Gastrocnemius medialis (tissue), 4 donors: ENCODE data around the gene TAF1C. TPM values are rescaled to one million over a fixed set of nuclear protein-coding genes. Genes with fewer than 3 reads are reported as not detected.

Source experiments
- ATAC-seq, 2 donors: fragments of 150-250 bp; one replicate each; pipeline ENCODE4 v1.9.1; 2016
- DNase-seq, 2 donors: peaks; one replicate each; pipeline ENCODE4 v3.0.0-alpha.2; 2019
- H3K27ac ChIP-seq, 4 donors: fragments of 200-600 bp; sonication (generic); 1 replicate in 1 of 4; 2 replicates in 3 of 4; pipeline ENCODE4 v1.5.1; 2016 to 2018; ENCODE audit warnings: mild to moderate bottlenecking in 2 of 4, moderate library complexity in 1 of 4
- H3K27me3 ChIP-seq, 3 donors: fragments of 200-600 bp; sonication (generic) in 2 of 3; 1 replicate in 1 of 3; 2 replicates in 2 of 3; pipeline versions ENCODE4 v1.5.1 to v1.6.0; 2016 to 2019; ENCODE audit warnings: mild to moderate bottlenecking in 1 of 3, moderate library complexity in 1 of 3
- H3K36me3 ChIP-seq, 2 donors: fragments of 200-600 bp; sonication (generic) in 1 of 2; one replicate each; pipeline ENCODE4 v1.5.1; 2017 to 2018
- H3K4me1 ChIP-seq, 2 donors: fragments of 200-600 bp; sonication (generic) in 1 of 2; one replicate each; pipeline ENCODE4 v1.5.1; 2016 to 2017; ENCODE audit warnings: mild to moderate bottlenecking in 2 of 2
- H3K4me3 ChIP-seq, 4 donors: fragments of 200-600 bp; sonication (generic) in 3 of 4; 1 replicate in 1 of 4; 2 replicates in 3 of 4; pipeline ENCODE4 v1.5.1; 2016 to 2019; ENCODE audit warnings: mild to moderate bottlenecking in 2 of 4
- H3K9me3 ChIP-seq, 3 donors: fragments of 200-600 bp; sonication (generic) in 2 of 3; 1 replicate in 1 of 3; 2 replicates in 2 of 3; pipeline ENCODE4 v1.5.1; 2016 to 2019
- POLR2A ChIP-seq, 2 donors: fragments of 450-650 bp; IDR thresholded peaks; one replicate each; pipeline ENCODE4 v1.6.1; 2017; ENCODE audit warnings: antibody characterized with exemption in 2 of 2, mild to moderate bottlenecking in 2 of 2, moderate library complexity in 2 of 2
- in situ Hi-C, 4 donors: fragments of 200-750 bp; cut with MboI; loops; one replicate each; pipeline versions ENCODE4 v1.15.0 to v1.8.0; 2017; ENCODE audit warnings: low sequenced_read_pairs in 4 of 4
- intact Hi-C: fragments of 100-400 bp; cut with DNase I; formaldehyde crosslinking; loops from one replicate; pipeline ENCODE4 v1.15.1; 2023; ENCODE audit warnings: low total_unique reads
- total RNA-seq, 4 donors: library from RNA; depleted of rRNA; stranded (reverse); fragments of >200 nt; gene quantifications; one replicate each; pipeline versions ENCODE4 v1.1.0 to v1.2.3, GENCODE V29; 2016
- TF ChIP-seq, protein P1 (sequence below), 5 experiments: fragments of 450-650 bp in 3 of 5; fragments of 200-600 bp in 2 of 5; sonication (generic) in 2 of 5; IDR thresholded peaks in 4 of 5; conservative IDR thresholded peaks in 1 of 5; 1 replicate in 4 of 5; 2 replicates in 1 of 5; pipeline ENCODE4 v1.5.1; 2016 to 2019; ENCODE audit warnings: antibody characterized with exemption in 5 of 5, mild to moderate bottlenecking in 3 of 5, moderate library complexity in 3 of 5

TAF1C gene, protein sequence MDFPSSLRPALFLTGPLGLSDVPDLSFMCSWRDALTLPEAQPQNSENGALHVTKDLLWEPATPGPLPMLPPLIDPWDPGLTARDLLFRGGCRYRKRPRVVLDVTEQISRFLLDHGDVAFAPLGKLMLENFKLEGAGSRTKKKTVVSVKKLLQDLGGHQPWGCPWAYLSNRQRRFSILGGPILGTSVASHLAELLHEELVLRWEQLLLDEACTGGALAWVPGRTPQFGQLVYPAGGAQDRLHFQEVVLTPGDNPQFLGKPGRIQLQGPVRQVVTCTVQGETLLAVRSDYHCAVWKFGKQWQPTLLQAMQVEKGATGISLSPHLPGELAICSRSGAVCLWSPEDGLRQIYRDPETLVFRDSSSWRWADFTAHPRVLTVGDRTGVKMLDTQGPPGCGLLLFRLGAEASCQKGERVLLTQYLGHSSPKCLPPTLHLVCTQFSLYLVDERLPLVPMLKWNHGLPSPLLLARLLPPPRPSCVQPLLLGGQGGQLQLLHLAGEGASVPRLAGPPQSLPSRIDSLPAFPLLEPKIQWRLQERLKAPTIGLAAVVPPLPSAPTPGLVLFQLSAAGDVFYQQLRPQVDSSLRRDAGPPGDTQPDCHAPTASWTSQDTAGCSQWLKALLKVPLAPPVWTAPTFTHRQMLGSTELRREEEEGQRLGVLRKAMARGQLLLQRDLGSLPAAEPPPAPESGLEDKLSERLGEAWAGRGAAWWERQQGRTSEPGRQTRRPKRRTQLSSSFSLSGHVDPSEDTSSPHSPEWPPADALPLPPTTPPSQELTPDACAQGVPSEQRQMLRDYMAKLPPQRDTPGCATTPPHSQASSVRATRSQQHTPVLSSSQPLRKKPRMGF
- total RNA-seq: 10 to 100 TPM in 3 of 4 donors, 1 to 10 TPM in 1; 6.8 to 35.5 (median 12.3) TPM

DNA sequence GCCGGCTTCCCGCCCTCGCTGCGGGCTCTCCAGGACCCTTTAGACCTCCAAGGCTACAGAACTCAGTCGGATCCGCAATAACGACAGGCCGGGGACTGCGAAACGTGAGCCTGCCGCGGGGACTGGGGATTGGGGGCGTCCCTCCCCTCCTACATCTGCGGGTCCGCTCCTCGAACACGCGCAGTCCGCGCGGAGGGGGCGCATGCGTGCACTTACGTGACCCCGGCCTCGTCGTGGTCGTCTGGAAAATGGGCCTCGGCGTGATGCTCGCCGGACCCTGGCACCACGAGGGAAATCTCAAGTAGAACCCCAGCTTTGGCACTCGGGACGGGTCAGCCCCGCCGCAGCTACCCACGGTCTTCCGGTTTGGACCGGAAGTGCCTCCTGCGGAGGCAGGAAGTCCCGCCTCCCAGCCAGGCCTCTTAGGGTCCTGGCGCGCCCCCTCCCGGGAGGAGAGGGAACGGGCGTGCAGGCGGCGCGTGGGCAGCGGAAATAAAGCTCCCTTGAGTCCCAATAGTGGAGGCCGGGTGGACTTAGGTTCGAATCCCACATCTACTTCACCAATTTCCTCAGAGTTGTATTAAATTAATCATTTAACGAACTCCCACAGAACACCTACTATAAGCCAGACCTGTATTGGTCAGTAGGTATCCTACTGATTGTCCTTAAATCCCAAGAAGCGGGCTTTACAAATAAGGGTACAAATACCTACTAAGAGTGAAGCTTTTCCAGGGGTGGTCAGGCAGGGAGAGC lies at the start of gene TAF1C:
Gene TAF1C, minus strand, starts transcription at position 373 of the 753 bp plus-strand sequence. CDS start 2,069 bp downstream, outside the sequence.
- no peaks in the 10 kb centered on the region for H3K9me3 ChIP-seq
- ATAC-seq: peak; percentile 91 to 97
- H3K27ac ChIP-seq: peak within 1 kb of the TSS; percentile 81 to 86 (median 82)
- peaks cover 0 to 8% of the 10 kb centered on the region in 2 donors for H3K4me1 ChIP-seq
- TF ChIP-seq POLR2A (IDR thresholded peaks at IDR 0.05): peak; percentile 10 to 34
- TF ChIP-seq, protein P1, sequence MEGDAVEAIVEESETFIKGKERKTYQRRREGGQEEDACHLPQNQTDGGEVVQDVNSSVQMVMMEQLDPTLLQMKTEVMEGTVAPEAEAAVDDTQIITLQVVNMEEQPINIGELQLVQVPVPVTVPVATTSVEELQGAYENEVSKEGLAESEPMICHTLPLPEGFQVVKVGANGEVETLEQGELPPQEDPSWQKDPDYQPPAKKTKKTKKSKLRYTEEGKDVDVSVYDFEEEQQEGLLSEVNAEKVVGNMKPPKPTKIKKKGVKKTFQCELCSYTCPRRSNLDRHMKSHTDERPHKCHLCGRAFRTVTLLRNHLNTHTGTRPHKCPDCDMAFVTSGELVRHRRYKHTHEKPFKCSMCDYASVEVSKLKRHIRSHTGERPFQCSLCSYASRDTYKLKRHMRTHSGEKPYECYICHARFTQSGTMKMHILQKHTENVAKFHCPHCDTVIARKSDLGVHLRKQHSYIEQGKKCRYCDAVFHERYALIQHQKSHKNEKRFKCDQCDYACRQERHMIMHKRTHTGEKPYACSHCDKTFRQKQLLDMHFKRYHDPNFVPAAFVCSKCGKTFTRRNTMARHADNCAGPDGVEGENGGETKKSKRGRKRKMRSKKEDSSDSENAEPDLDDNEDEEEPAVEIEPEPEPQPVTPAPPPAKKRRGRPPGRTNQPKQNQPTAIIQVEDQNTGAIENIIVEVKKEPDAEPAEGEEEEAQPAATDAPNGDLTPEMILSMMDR (IDR thresholded peaks at IDR 0.05 in 4 of 5, conservative IDR thresholded peaks at IDR 0.05 in 1 of 5): peak; percentile 92 to 97 (median 96)
- H3K36me3 ChIP-seq: peaks cover 0 to 28% of the 10 kb centered on the region in 2 donors
- in situ Hi-C loops: loop anchor here in 3 of 4 donors (10.0 to 25.0 kb wide), 5 partner anchors 100 to 375 kb away; partner anchors contain the start of genes OSGIN1 (in 2 of the 3), HSBP1 (in 1 of the 3) and NECAB2 (in 1 of the 3)
- H3K27me3 ChIP-seq: no peaks in the 10 kb centered on the region
- H3K4me3 ChIP-seq: peak within 1 kb of the TSS; percentile 74 to 100 (median 98)
- peak; percentile 74 to 92 for DNase-seq
- intact Hi-C loops: loop anchor here (1.0 to 5.0 kb wide), 6 partner anchors 42 to 360 kb away; partner anchors contain the start of genes DNAAF1, HSDL1, MBTPS1 and MEAK7

DNA sequence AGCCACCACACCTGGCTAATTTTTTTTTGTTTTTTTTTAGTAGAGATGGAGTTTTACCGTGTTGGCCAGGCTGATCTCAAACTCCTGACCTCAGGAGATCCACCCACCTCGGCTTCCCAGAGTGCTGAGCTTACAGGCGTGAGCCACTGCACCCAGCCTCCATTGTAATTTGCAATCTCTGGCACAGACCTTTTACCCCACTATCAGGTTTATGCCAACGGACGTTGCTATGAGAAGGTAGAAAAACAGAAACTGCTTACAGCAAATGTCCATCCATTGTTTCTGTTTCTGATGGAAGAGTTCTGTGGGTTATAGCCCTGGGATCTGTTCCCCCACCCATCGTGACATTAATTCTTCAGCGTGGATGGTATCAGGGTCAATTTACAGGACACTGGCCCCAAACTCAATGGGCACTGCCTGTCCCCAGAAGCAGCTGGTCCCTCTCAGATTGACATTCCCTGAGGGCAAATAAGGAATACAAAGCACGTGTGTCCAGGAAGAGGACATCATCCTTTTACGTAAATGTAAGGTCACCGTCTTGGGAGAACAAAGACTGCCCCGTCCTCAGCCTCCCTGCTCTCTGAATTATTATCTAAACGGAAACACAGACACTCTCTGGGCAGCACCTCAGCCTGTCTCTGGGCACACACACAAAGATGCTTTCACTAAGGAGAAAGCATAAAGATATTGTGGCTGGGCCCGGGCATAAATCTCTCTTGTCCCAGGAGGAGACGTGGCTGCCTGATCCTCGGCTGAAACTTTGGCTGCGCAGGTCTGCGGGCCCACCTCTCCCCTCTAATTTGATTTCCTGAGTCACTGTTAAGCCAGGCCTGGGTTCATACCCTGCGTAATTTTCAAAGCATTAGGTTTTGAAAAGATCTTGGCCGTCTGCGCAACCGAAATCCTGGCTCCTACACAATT lies 47.7 kb upstream of the TAF1C start:
- ATAC-seq (peak; percentile 66 to 67), DNase-seq (no peak)
- Histone ChIP-seq H3K36me3 (no peaks in the 10 kb centered on the region), H3K27me3 (peaks cover 0 to 5% (median 0%) of the 10 kb centered on the region in 3 donors), H3K9me3 (no peaks in the 10 kb centered on the region), H3K4me1 (peaks cover 0 to 16% of the 10 kb centered on the region in 2 donors), H3K27ac (peak overlapping the region in 3 of 4 donors; percentile 13 to 73 (median 52)), H3K4me3 (peak overlapping the region in 1 of 4 donors; percentile 9)
- in situ Hi-C loops: no loop called here
- intact Hi-C loops: no loop called here
- no peak for TF ChIP-seq POLR2A (IDR thresholded peaks at IDR 0.05)
- TF ChIP-seq, protein P1 (IDR thresholded peaks at IDR 0.05 in 4 of 5, conservative IDR thresholded peaks at IDR 0.05 in 1 of 5): no peak

DNA sequence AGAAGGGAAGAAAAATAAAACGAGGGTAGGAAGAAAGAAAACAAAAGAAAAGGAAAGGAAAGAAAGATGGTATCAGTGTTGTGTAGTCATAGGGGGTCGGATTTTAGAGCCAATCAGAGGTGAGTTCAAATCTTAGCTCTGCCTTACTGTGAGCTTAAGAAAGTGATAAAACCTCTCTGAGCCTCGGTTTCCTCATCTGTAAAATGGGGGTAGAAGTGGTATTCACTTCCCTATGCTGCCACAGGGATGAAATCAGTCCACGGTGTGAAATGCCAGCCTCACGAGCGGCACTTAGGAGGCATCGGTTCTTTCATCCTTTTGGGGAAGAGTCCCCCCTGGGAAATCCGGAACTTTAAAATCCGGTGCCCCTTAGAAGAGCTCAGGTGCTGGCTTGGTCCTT lies 46.9 kb upstream of the TAF1C start:
- no peaks in the 10 kb centered on the region for H3K36me3 ChIP-seq
- DNase-seq: no peak
- TF ChIP-seq, protein P1 (IDR thresholded peaks at IDR 0.05 in 4 of 5, conservative IDR thresholded peaks at IDR 0.05 in 1 of 5): no peak
- TF ChIP-seq POLR2A (IDR thresholded peaks at IDR 0.05): no peak
- no peak for ATAC-seq
- H3K27ac ChIP-seq: peak overlapping the region in 2 of 4 donors; percentile 13 to 73
- no peak overlapping the region for H3K4me3 ChIP-seq
- in situ Hi-C loops: no loop called here
- H3K4me1 ChIP-seq: peaks cover 0 to 16% of the 10 kb centered on the region in 2 donors
- intact Hi-C loops: no loop called here
- no peaks in the 10 kb centered on the region for H3K9me3 ChIP-seq
- peaks cover 0 to 5% (median 0%) of the 10 kb centered on the region in 3 donors for H3K27me3 ChIP-seq
